Ovary (tissue), 3 donors: ENCODE data around the gene GMNN.

Experiments used
- CTCF ChIP-seq, 3 donors: fragments of 450-650 bp in 2 of 3; fragments of 200-600 bp in 1 of 3; IDR thresholded peaks; one replicate each; pipeline versions ENCODE4 v1.5.1 to v1.8.0; 2016 to 2022; ENCODE audit warnings: antibody characterized with exemption in 3 of 3, mild to moderate bottlenecking in 1 of 3
- EP300 ChIP-seq: sonication (generic); formaldehyde crosslinking; IDR thresholded peaks from one replicate; pipeline ENCODE4 v1.6.1; 2017; ENCODE audit warnings: antibody characterized with exemption
- POLR2A ChIP-seq: fragments of 450-650 bp; IDR thresholded peaks from one replicate; pipeline ENCODE4 v1.6.1; 2017; ENCODE audit warnings: antibody characterized with exemption, mild to moderate bottlenecking, moderate library complexity
- donor health status: DM: no; HTN: no; CAD: no.

GRCh38 chr6:24824142-24824938 is 49.6 kb downstream of the GMNN start:
- TF ChIP-seq CTCF (IDR thresholded peaks at IDR 0.05) (no peak), POLR2A (no peak), EP300 (no peak)
